GM21723 (cell line): ENCODE data around the gene LRRC8A.

Source experiments
- ATAC-seq: cut with Tn5 transposase; IDR thresholded peaks from one replicate; pipeline ENCODE4 v1.9.1; 2021; ENCODE audit warnings: mild to moderate bottlenecking, moderate library complexity; ENCODE audit not compliant: unreplicated experiment

LRRC8A gene

GRCh38 chr9:128901379-128901778 lies 19.4 kb downstream of the LRRC8A start:
- ATAC-seq: no peak

- peak; percentile 10 for ATAC-seq
These were observed 19.9 kb downstream of the LRRC8A start for GRCh38 chr9:128901822-128902221.

GRCh38 chr9:128902351-128903078 lies 20.6 kb downstream of the LRRC8A start:
- peak; percentile 87 for ATAC-seq

GRCh38 chr9:128903079-128903461 lies 21.1 kb downstream of the LRRC8A start:
- ATAC-seq: no peak

- ATAC-seq: no peak
These were observed 22.1 kb downstream of the LRRC8A start for GRCh38 chr9:128903871-128904620.

- ATAC-seq: no peak
These were observed 24.0 kb downstream of the LRRC8A start for GRCh38 chr9:128905964-128906363.

- ATAC-seq: no peak
These were observed 24.8 kb downstream of the LRRC8A start for GRCh38 chr9:128906741-128907140.

GRCh38 chr9:128908372-128908771 lies 26.4 kb downstream of the LRRC8A start:
- no peak for ATAC-seq

GRCh38 chr9:128909859-128910258 lies 27.9 kb downstream of the LRRC8A start:
- no peak for ATAC-seq

GRCh38 chr9:128910906-128911305 lies 29.0 kb downstream of the LRRC8A start:
- no peak for ATAC-seq

- ATAC-seq: no peak
These were observed 29.6 kb downstream of the LRRC8A start for GRCh38 chr9:128911529-128912035.

GRCh38 chr9:128912270-128912853 lies 30.4 kb downstream of the LRRC8A start:
- no peak for ATAC-seq

- no peak for ATAC-seq
These were observed 31.3 kb downstream of the LRRC8A start for GRCh38 chr9:128913048-128913900.

- ATAC-seq: no peak
These were observed 32.3 kb downstream of the LRRC8A start for GRCh38 chr9:128913995-128914772.

- ATAC-seq: no peak
These were observed 34.3 kb downstream of the LRRC8A start for GRCh38 chr9:128916204-128916603.

GRCh38 chr9:128916745-128917144 lies 34.8 kb downstream of the LRRC8A start:
- ATAC-seq: no peak

GRCh38 chr9:128917151-128917849 lies 35.4 kb downstream of the LRRC8A start:
- no peak for ATAC-seq

GRCh38 chr9:128918921-128919320 lies 37.0 kb downstream of the LRRC8A start:
- no peak for ATAC-seq

GRCh38 chr9:128919402-128920089 lies 37.6 kb downstream of the LRRC8A start:
- ATAC-seq: no peak
